Stimulated activated naive CD8-positive, alpha-beta T cell treated with anti-CD3 and anti-CD28 coated beads, Interleukin-15, Interleukin-2, amounts not matched to agents 100 U/mL and 50 U/mL, for 24 hours (primary cell): ENCODE measurements around the gene PHACTR3.

Source experiments
- ATAC-seq: fragments of 150-1000 bp; cut with Tn5 transposase; one replicate; pipeline ENCODE4 v1.10.0; 2021
- DNase-seq: peaks from one replicate; pipeline ENCODE4 v3.0.0; 2021

Gene PHACTR3

GRCh38 chr20:59622496-59622895, 18.2 kb downstream of the PHACTR3 start:
- ATAC-seq (no peak), DNase-seq (no peak)

- ATAC-seq (no peak), DNase-seq (no peak)
Measured at GRCh38 chr20:59623133-59623532, 18.8 kb downstream of the PHACTR3 start.

- DNase-seq (no peak), ATAC-seq (no peak)
Measured at GRCh38 chr20:59623583-59623982, 19.2 kb downstream of the PHACTR3 start.

- no peak for DNase-seq
Measured at GRCh38 chr20:59624401-59624800, 20.1 kb downstream of the PHACTR3 start.

GRCh38 chr20:59625214-59625922, 21.0 kb downstream of the PHACTR3 start:
- DNase-seq: no peak
- ATAC-seq: no peak

More at GRCh38 chr20:59624401-59624800, 20.1 kb downstream of the PHACTR3 start:
- ATAC-seq: no peak

GRCh38 chr20:59627298-59627697, 23.0 kb downstream of the PHACTR3 start:
- DNase-seq: no peak
- no peak for ATAC-seq

GRCh38 chr20:59628171-59628570, 23.8 kb downstream of the PHACTR3 start:
- ATAC-seq (no peak), DNase-seq (no peak)

GRCh38 chr20:59629141-59630045, 25.1 kb downstream of the PHACTR3 start:
- no peak for ATAC-seq
- DNase-seq: no peak

GRCh38 chr20:59630526-59630925, 26.2 kb downstream of the PHACTR3 start:
- ATAC-seq: no peak
- no peak for DNase-seq

- DNase-seq (no peak), ATAC-seq (no peak)
Measured at GRCh38 chr20:59631751-59632540, 27.6 kb downstream of the PHACTR3 start.

GRCh38 chr20:59632541-59633113, 28.3 kb downstream of the PHACTR3 start:
- DNase-seq (no peak), ATAC-seq (no peak)

GRCh38 chr20:59633656-59634251, 29.4 kb downstream of the PHACTR3 start:
- DNase-seq (no peak), ATAC-seq (no peak)

GRCh38 chr20:59634435-59635005, 30.2 kb downstream of the PHACTR3 start:
- ATAC-seq (no peak), DNase-seq (no peak)

GRCh38 chr20:59636766-59637370, 32.5 kb downstream of the PHACTR3 start:
- ATAC-seq: no peak
- DNase-seq: no peak

- no peak for ATAC-seq
Measured at GRCh38 chr20:59640267-59640666, 35.9 kb downstream of the PHACTR3 start.

GRCh38 chr20:59643615-59644061, 39.3 kb downstream of the PHACTR3 start:
- DNase-seq: no peak
- ATAC-seq: no peak

More at GRCh38 chr20:59640267-59640666, 35.9 kb downstream of the PHACTR3 start:
- DNase-seq: no peak

GRCh38 chr20:59644371-59644939, 40.1 kb downstream of the PHACTR3 start:
- ATAC-seq (no peak), DNase-seq (no peak)

- DNase-seq (no peak), ATAC-seq (no peak)
Measured at GRCh38 chr20:59645271-59645670, 40.9 kb downstream of the PHACTR3 start.

- DNase-seq (no peak), ATAC-seq (no peak)
Measured at GRCh38 chr20:59645761-59646171, 41.4 kb downstream of the PHACTR3 start.

GRCh38 chr20:59646487-59646886, 42.1 kb downstream of the PHACTR3 start:
- no peak for ATAC-seq
- no peak for DNase-seq
